Gastrocnemius medialis (tissue), 4 donors: Measurements from ENCODE around the gene GALNTL6.

Experiments used
- POLR2A ChIP-seq, 2 donors: fragments of 450-650 bp; IDR thresholded peaks; one replicate each; pipeline ENCODE4 v1.6.1; 2017; ENCODE audit warnings: antibody characterized with exemption in 2 of 2, mild to moderate bottlenecking in 2 of 2, moderate library complexity in 2 of 2
- TF ChIP-seq, protein P1 (sequence below), 5 experiments: fragments of 450-650 bp in 3 of 5; fragments of 200-600 bp in 2 of 5; sonication (generic) in 2 of 5; IDR thresholded peaks in 4 of 5; conservative IDR thresholded peaks in 1 of 5; 1 replicate in 4 of 5; 2 replicates in 1 of 5; pipeline ENCODE4 v1.5.1; 2016 to 2019; ENCODE audit warnings: antibody characterized with exemption in 5 of 5, mild to moderate bottlenecking in 3 of 5, moderate library complexity in 3 of 5

- TF ChIP-seq, protein P1, sequence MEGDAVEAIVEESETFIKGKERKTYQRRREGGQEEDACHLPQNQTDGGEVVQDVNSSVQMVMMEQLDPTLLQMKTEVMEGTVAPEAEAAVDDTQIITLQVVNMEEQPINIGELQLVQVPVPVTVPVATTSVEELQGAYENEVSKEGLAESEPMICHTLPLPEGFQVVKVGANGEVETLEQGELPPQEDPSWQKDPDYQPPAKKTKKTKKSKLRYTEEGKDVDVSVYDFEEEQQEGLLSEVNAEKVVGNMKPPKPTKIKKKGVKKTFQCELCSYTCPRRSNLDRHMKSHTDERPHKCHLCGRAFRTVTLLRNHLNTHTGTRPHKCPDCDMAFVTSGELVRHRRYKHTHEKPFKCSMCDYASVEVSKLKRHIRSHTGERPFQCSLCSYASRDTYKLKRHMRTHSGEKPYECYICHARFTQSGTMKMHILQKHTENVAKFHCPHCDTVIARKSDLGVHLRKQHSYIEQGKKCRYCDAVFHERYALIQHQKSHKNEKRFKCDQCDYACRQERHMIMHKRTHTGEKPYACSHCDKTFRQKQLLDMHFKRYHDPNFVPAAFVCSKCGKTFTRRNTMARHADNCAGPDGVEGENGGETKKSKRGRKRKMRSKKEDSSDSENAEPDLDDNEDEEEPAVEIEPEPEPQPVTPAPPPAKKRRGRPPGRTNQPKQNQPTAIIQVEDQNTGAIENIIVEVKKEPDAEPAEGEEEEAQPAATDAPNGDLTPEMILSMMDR (IDR thresholded peaks at IDR 0.05 in 4 of 5, conservative IDR thresholded peaks at IDR 0.05 in 1 of 5), result no peak
- TF ChIP-seq POLR2A (IDR thresholded peaks at IDR 0.05), result no peak
These were observed 1172.9 kb downstream of the GALNTL6 start for GRCh38 chr4:172986114-172986513.
